Measurements from ENCODE around the gene METTL23.

Gene METTL23

GRCh38 chr17:76726776-76727718, at the start of gene METTL23:
METTL23 (plus strand) TSS chr17:76726839; CDS start chr17:76729711, 2,872 bp downstream.
- DNase-seq (ENCODE audit: low spot score), result peak; percentile 76

- no peak for DNase-seq (ENCODE audit: low spot score)
Measured at GRCh38 chr17:76677406-76677805, 49.2 kb upstream of the METTL23 start.

GRCh38 chr17:76678330-76678729, 48.3 kb upstream of the METTL23 start:
- DNase-seq (ENCODE audit: low spot score), result peak; percentile 51

- no peak for DNase-seq (ENCODE audit: low spot score)
Measured at GRCh38 chr17:76679239-76679638, 47.4 kb upstream of the METTL23 start.

- peak; percentile 76 for DNase-seq (ENCODE audit: low spot score)
Measured at GRCh38 chr17:76681222-76682137, 45.2 kb upstream of the METTL23 start.

GRCh38 chr17:76682296-76682695, 44.3 kb upstream of the METTL23 start:
- no peak for DNase-seq (ENCODE audit: low spot score)

- DNase-seq (ENCODE audit: low spot score), result no peak
Measured at GRCh38 chr17:76683011-76683755, 43.5 kb upstream of the METTL23 start.

GRCh38 chr17:76683921-76684745, 42.5 kb upstream of the METTL23 start:
- DNase-seq (ENCODE audit: low spot score), result no peak

GRCh38 chr17:76684756-76685155, 41.9 kb upstream of the METTL23 start:
- DNase-seq (ENCODE audit: low spot score), result no peak

- no peak for DNase-seq (ENCODE audit: low spot score)
Measured at GRCh38 chr17:76685366-76685765, 41.3 kb upstream of the METTL23 start.

- DNase-seq (ENCODE audit: low spot score), result no peak
Measured at GRCh38 chr17:76685846-76686245, 40.8 kb upstream of the METTL23 start.

GRCh38 chr17:76686538-76687297, 39.9 kb upstream of the METTL23 start:
- no peak for DNase-seq (ENCODE audit: low spot score)

GRCh38 chr17:76687298-76688164, 39.1 kb upstream of the METTL23 start:
- DNase-seq (ENCODE audit: low spot score), result no peak

- no peak for DNase-seq (ENCODE audit: low spot score)
Measured at GRCh38 chr17:76688165-76688622, 38.4 kb upstream of the METTL23 start.

GRCh38 chr17:76689859-76690258, 36.8 kb upstream of the METTL23 start:
- DNase-seq (ENCODE audit: low spot score), result no peak

GRCh38 chr17:76690596-76691280, 35.9 kb upstream of the METTL23 start:
- DNase-seq (ENCODE audit: low spot score), result no peak

GRCh38 chr17:76691379-76692191, 35.1 kb upstream of the METTL23 start:
- no peak for DNase-seq (ENCODE audit: low spot score)

All from CD4-positive, alpha-beta T cell treated with Interleukin-6 at 100 ng/mL for 8 hours (primary cell).